HepG2 (cell line): ENCODE results near the gene CHKB. TPM values are rescaled to one million over a fixed set of nuclear protein-coding genes. Genes with fewer than 3 reads are reported as not detected.

Experiments
- ATF4 ChIP-seq, 2 experiments: fragments of 450-650 bp in 1 of 2; sonication (generic) in 1 of 2; formaldehyde crosslinking; IDR thresholded peaks; 2 replicates each; pipeline versions ENCODE4 v1.5.0 to v1.8.0; 2020 to 2022; ENCODE audit warnings: mild to moderate bottlenecking in 1 of 2, missing genetic modification reagents in 1 of 2
- CHCHD3 ChIP-seq: sonication (generic); formaldehyde crosslinking; IDR thresholded peaks from 2 replicates; pipeline ENCODE4 v1.8.0; 2022; ENCODE audit warnings: mild to moderate bottlenecking, missing genetic modification reagents, moderate library complexity
- FOXJ3 ChIP-seq: sonication (generic); formaldehyde crosslinking; IDR thresholded peaks from 2 replicates; pipeline ENCODE4 v1.4.0; 2020; ENCODE audit warnings: missing genetic modification reagents, mild to moderate bottlenecking, borderline replicate concordance
- RERE ChIP-seq: IDR thresholded peaks from 2 replicates; pipeline ENCODE4 v1.6.1; 2016; ENCODE audit warnings: low read depth, missing genetic modification reagents, missing compliant biosample characterization
- TBX2 ChIP-seq: sonication (generic); formaldehyde crosslinking; IDR thresholded peaks from 2 replicates; pipeline ENCODE4 v1.5.0; 2020; ENCODE audit warnings: missing genetic modification reagents, mild to moderate bottlenecking, borderline replicate concordance
- TOPORS ChIP-seq: sonication (generic); formaldehyde crosslinking; IDR thresholded peaks from 2 replicates; pipeline ENCODE4 v1.8.0; 2023; ENCODE audit warnings: mild to moderate bottlenecking, missing genetic modification reagents
- ZFP90 ChIP-seq: sonication (generic); formaldehyde crosslinking; IDR thresholded peaks from 2 replicates; pipeline ENCODE4 v1.8.0; 2022; ENCODE audit warnings: missing genetic modification reagents, mild to moderate bottlenecking, inconsistent platforms, borderline replicate concordance
- ZFY ChIP-seq: sonication (generic); formaldehyde crosslinking; IDR thresholded peaks from 2 replicates; pipeline ENCODE4 v1.4.0; 2020; ENCODE audit warnings: missing genetic modification reagents
- ZNF17 ChIP-seq: sonication (generic); formaldehyde crosslinking; IDR thresholded peaks from 2 replicates; pipeline ENCODE4 v1.5.0; 2020; ENCODE audit warnings: mild to moderate bottlenecking, missing genetic modification reagents
- ZNF44 ChIP-seq: sonication (generic); formaldehyde crosslinking; IDR thresholded peaks from 2 replicates; pipeline ENCODE4 v1.5.1; 2020; ENCODE audit warnings: mild to moderate bottlenecking, missing genetic modification reagents
- ZNF704 ChIP-seq: sonication (generic); formaldehyde crosslinking; IDR thresholded peaks from 2 replicates; pipeline ENCODE4 v1.8.1; 2023; ENCODE audit warnings: mild to moderate bottlenecking, inconsistent platforms, moderate library complexity, missing genetic modification reagents, borderline replicate concordance
- ZNF746 ChIP-seq: sonication (generic); formaldehyde crosslinking; IDR thresholded peaks from 2 replicates; pipeline ENCODE4 v1.8.0; 2022; ENCODE audit warnings: mild to moderate bottlenecking, missing genetic modification reagents
- ZNF891 ChIP-seq: sonication (generic); formaldehyde crosslinking; IDR thresholded peaks from 2 replicates; pipeline ENCODE4 v1.5.0; 2020; ENCODE audit warnings: mild to moderate bottlenecking, missing genetic modification reagents
- ZSCAN9 ChIP-seq: IDR thresholded peaks from 2 replicates; pipeline ENCODE4 v1.6.1; 2016; ENCODE audit warnings: borderline replicate concordance
- polyA plus RNA-seq, 8 experiments: library from polyadenylated mRNA; depleted of rRNA in 3 of 8; stranded (reverse) in 7 of 8; unstranded in 1 of 8; fragments of >200 nt; fragmentation: Illumina TruSeq in 4 of 8; extraction: Trizol in 4 of 8; gene quantifications; 2 replicates each; pipeline versions ENCODE4 v1.2.1 to v1.2.3, GENCODE V29; 2011 to 2016; ENCODE audit warnings: low read depth in 4 of 8, missing spikeins in 1 of 8, mixed read lengths in 1 of 8; ENCODE audit not compliant: insufficient read depth in 1 of 8
- total RNA-seq, 5 experiments: library from RNA; depleted of rRNA; stranded (reverse); fragments of >200 nt; fragmentation: Illumina TruSeq; extraction: Trizol; gene quantifications; 2 replicates each; pipeline ENCODE4 v1.2.3, GENCODE V29; 2016; ENCODE audit warnings: low read depth in 1 of 5
- TF ChIP-seq, protein P1 (sequence below): sonication (generic); formaldehyde crosslinking; IDR thresholded peaks from 2 replicates; pipeline ENCODE4 v1.4.0; 2020; ENCODE audit warnings: mild to moderate bottlenecking, missing genetic modification reagents

Gene CHKB
- total and polyA plus RNA-seq, 2 of the 13 experiments (the other 11 are each of a cell fraction or from before 2014, with no cell fraction given): 24.5 to 42.7 TPM

DNA sequence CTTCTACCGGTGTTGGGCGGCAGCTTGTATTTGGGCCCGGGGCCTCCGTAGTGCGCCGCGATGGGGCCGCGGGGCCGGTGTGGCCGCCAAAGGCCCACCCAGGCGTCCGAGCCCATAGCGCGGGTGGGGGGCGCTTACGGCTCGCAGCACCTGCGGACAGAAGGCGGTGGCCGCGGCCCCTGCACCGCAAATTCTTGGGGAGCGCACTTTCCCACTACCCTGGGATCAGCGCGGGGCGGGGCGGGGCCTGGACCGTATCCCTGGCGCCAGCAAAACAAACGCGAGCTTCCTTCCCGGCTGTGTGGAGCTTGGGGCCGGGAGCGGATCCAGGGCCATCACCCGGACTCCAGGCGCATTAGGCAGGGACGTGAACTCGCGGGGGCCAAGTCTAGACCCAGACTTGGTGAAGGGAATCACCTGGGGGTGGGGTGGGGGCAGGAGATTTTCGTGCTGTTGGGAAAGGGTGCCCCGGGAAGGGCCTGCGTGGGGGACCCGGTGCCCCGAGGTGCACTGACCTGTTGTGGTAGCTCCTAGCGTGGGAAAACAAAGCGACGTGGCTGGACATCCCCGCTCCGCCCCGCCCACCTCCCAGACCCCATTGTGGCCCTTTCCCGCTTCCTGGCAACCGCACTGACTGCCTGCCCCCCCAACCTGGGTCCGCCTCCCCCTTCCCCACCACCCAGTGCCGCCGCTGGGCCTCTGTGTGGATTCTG is 50.5 kb downstream of the CHKB start (continued):
- TF ChIP-seq ZNF704 (CRISPR knock-in tag): no peak
- no peak; the same call in 1 of the 2 replicates for TF ChIP-seq TBX2 (CRISPR knock-in tag)
- 0 out of 2 replicates have a peak, but pooled peaks have one; percentile 44 for TF ChIP-seq ZNF891 (CRISPR knock-in tag)
- no peak for TF ChIP-seq TOPORS (CRISPR knock-in tag)
- no peak for TF ChIP-seq CHCHD3 (CRISPR knock-in tag)
- TF ChIP-seq ATF4 (CRISPR knock-in tag; IDR thresholded peaks at IDR 0.05): no peak
- no peak for TF ChIP-seq ZNF44 (CRISPR knock-in tag)
- TF ChIP-seq ZNF746 (CRISPR knock-in tag): 0 out of 2 replicates have a peak, but pooled peaks have one; percentile 28
- no peak for TF ChIP-seq RERE (CRISPR knock-in tag)
- TF ChIP-seq ZNF17 (CRISPR knock-in tag): no peak
- peak; percentile 62; the same call in 1 of the 2 replicates for TF ChIP-seq ZFY
- TF ChIP-seq FOXJ3 (CRISPR knock-in tag): no peak
- no peak for TF ChIP-seq ZSCAN9 (CRISPR knock-in tag)
- peak; percentile 50; the same call in 1 of the 2 replicates for TF ChIP-seq ZFP90
- TF ChIP-seq, protein P1, sequence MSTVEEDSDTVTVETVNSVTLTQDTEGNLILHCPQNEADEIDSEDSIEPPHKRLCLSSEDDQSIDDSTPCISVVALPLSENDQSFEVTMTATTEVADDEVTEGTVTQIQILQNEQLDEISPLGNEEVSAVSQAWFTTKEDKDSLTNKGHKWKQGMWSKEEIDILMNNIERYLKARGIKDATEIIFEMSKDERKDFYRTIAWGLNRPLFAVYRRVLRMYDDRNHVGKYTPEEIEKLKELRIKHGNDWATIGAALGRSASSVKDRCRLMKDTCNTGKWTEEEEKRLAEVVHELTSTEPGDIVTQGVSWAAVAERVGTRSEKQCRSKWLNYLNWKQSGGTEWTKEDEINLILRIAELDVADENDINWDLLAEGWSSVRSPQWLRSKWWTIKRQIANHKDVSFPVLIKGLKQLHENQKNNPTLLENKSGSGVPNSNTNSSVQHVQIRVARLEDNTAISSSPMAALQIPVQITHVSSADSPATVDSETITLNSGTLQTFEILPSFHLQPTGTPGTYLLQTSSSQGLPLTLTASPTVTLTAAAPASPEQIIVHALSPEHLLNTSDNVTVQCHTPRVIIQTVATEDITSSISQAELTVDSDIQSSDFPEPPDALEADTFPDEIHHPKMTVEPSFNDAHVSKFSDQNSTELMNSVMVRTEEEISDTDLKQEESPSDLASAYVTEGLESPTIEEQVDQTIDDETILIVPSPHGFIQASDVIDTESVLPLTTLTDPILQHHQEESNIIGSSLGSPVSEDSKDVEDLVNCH (CRISPR knock-in tag): no peak
